ENCODE data around the gene TEFM.

Gene TEFM

GRCh38 chr17:30906101-30906911, at the start of gene TEFM:
Gene TEFM (minus strand): TSS chr17:30906238. CDS start chr17:30906198, 40 bp downstream.
- ChIA-PET POLR2A (interaction anchor here (0.5 to 2.8 kb wide), 15 partner anchors 8 to 478 kb away, joined by 3 to 21 read pairs (median 4); partner anchors contain the start of genes ADAP2, NF1 and RNF135), CTCF (interaction anchor here (0.5 kb wide), 1 partner anchor 9 kb away, joined by 3 read pairs; no protein-coding TSS in a partner anchor)
- DNase-seq (ENCODE audit: extremely low spot score), result peak; percentile 81
- TF ChIP-seq SP1 (IDR thresholded peaks at IDR 0.05), result no peak
- no peak for TF ChIP-seq BHLHE40 (IDR thresholded peaks at IDR 0.05; ENCODE audit: borderline replicate concordance)
- TF ChIP-seq ARNT (IDR thresholded peaks at IDR 0.05), result peak; percentile 41; the same call in 1 of the 2 replicates
- TF ChIP-seq CTBP1 (IDR thresholded peaks at IDR 0.05; ENCODE audit: borderline replicate concordance), result peak; percentile 94
- peak; percentile 61 for TF ChIP-seq ELF4 (IDR thresholded peaks at IDR 0.05)
- no peak for TF ChIP-seq HDGF (IDR thresholded peaks at IDR 0.05; ENCODE audit: borderline replicate concordance)
- TF ChIP-seq NFRKB (IDR thresholded peaks at IDR 0.05), result no peak; the same call in 1 of the 2 replicates
- TF ChIP-seq LEF1 (IDR thresholded peaks at IDR 0.05; ENCODE audit: borderline replicate concordance), result no peak
- TF ChIP-seq SUZ12 (IDR thresholded peaks at IDR 0.05), result no peak
- TF ChIP-seq FOXK2 (IDR thresholded peaks at IDR 0.05), result no peak
- peak; percentile 51 for TF ChIP-seq PKNOX1 (IDR thresholded peaks at IDR 0.05)
- TF ChIP-seq L3MBTL2 (conservative IDR thresholded peaks at IDR 0.05), result no peak; the same call in 1 of the 2 replicates
- TF ChIP-seq ZNF384 (IDR thresholded peaks at IDR 0.05), result no peak
- TF ChIP-seq TARDBP (IDR thresholded peaks at IDR 0.05), result no peak
- TF ChIP-seq FOXA1 (IDR thresholded peaks at IDR 0.05), result no peak
- TF ChIP-seq FOXM1 (IDR thresholded peaks at IDR 0.05; ENCODE audit: borderline replicate concordance), result 0 out of 2 replicates have a peak, but pooled peaks have one; percentile 19

- no peak for DNase-seq (ENCODE audit: extremely low spot score)
- no peak for TF ChIP-seq HDGF (IDR thresholded peaks at IDR 0.05; ENCODE audit: borderline replicate concordance)
- no peak for TF ChIP-seq CTBP1 (IDR thresholded peaks at IDR 0.05; ENCODE audit: borderline replicate concordance)
- no peak for TF ChIP-seq ARNT (IDR thresholded peaks at IDR 0.05)
- no peak for TF ChIP-seq FOXM1 (IDR thresholded peaks at IDR 0.05; ENCODE audit: borderline replicate concordance)
- no peak for TF ChIP-seq LEF1 (IDR thresholded peaks at IDR 0.05; ENCODE audit: borderline replicate concordance)
- no peak for TF ChIP-seq ZNF384 (IDR thresholded peaks at IDR 0.05)
- TF ChIP-seq ELF4 (IDR thresholded peaks at IDR 0.05), result no peak
- TF ChIP-seq SP1 (IDR thresholded peaks at IDR 0.05), result no peak
- TF ChIP-seq PKNOX1 (IDR thresholded peaks at IDR 0.05), result no peak
- no peak for TF ChIP-seq TARDBP (IDR thresholded peaks at IDR 0.05)
- no peak for TF ChIP-seq FOXK2 (IDR thresholded peaks at IDR 0.05)
- no peak for TF ChIP-seq NFRKB (IDR thresholded peaks at IDR 0.05)
- TF ChIP-seq SUZ12 (IDR thresholded peaks at IDR 0.05), result no peak
- no peak for TF ChIP-seq L3MBTL2 (conservative IDR thresholded peaks at IDR 0.05)
- ChIA-PET POLR2A (no interaction called here), CTCF (no interaction called here)
Measured at GRCh38 chr17:30954046-30954830, 48.2 kb upstream of the TEFM start.

GRCh38 chr17:30952638-30953393, 46.8 kb upstream of the TEFM start:
- ChIA-PET POLR2A (interaction anchor here (1.1 kb wide), 1 partner anchor 18 kb away, joined by 4 read pairs; the partner anchor contains the start of gene RNF135), CTCF (no interaction called here)
- no peak for DNase-seq (ENCODE audit: extremely low spot score)
- no peak for TF ChIP-seq FOXA1 (IDR thresholded peaks at IDR 0.05)
- no peak for TF ChIP-seq LEF1 (IDR thresholded peaks at IDR 0.05; ENCODE audit: borderline replicate concordance)
- no peak for TF ChIP-seq ZNF384 (IDR thresholded peaks at IDR 0.05)
- no peak for TF ChIP-seq ELF4 (IDR thresholded peaks at IDR 0.05)
- TF ChIP-seq FOXM1 (IDR thresholded peaks at IDR 0.05; ENCODE audit: borderline replicate concordance), result no peak
- no peak for TF ChIP-seq SUZ12 (IDR thresholded peaks at IDR 0.05)
- no peak for TF ChIP-seq SP1 (IDR thresholded peaks at IDR 0.05)
- TF ChIP-seq PKNOX1 (IDR thresholded peaks at IDR 0.05), result no peak
- no peak for TF ChIP-seq NFRKB (IDR thresholded peaks at IDR 0.05)
- TF ChIP-seq L3MBTL2 (conservative IDR thresholded peaks at IDR 0.05), result no peak
- no peak for TF ChIP-seq ARNT (IDR thresholded peaks at IDR 0.05)
- TF ChIP-seq BHLHE40 (IDR thresholded peaks at IDR 0.05; ENCODE audit: borderline replicate concordance), result no peak
- no peak for TF ChIP-seq FOXK2 (IDR thresholded peaks at IDR 0.05)
- no peak for TF ChIP-seq HDGF (IDR thresholded peaks at IDR 0.05; ENCODE audit: borderline replicate concordance)
- TF ChIP-seq CTBP1 (IDR thresholded peaks at IDR 0.05; ENCODE audit: borderline replicate concordance), result no peak
- TF ChIP-seq TARDBP (IDR thresholded peaks at IDR 0.05), result no peak

GRCh38 chr17:30950669-30951399, 44.8 kb upstream of the TEFM start:
- ChIA-PET POLR2A (no interaction called here), CTCF (no interaction called here)
- no peak for DNase-seq (ENCODE audit: extremely low spot score)
- no peak for TF ChIP-seq PKNOX1 (IDR thresholded peaks at IDR 0.05)
- TF ChIP-seq HDGF (IDR thresholded peaks at IDR 0.05; ENCODE audit: borderline replicate concordance), result no peak
- TF ChIP-seq SP1 (IDR thresholded peaks at IDR 0.05), result no peak
- TF ChIP-seq FOXK2 (IDR thresholded peaks at IDR 0.05), result no peak
- TF ChIP-seq CTBP1 (IDR thresholded peaks at IDR 0.05; ENCODE audit: borderline replicate concordance), result no peak
- no peak for TF ChIP-seq LEF1 (IDR thresholded peaks at IDR 0.05; ENCODE audit: borderline replicate concordance)

Measured in HEK293T (cell line).